Non-pigmented ciliary epithelial cell (primary cell): ENCODE data around the gene GREB1L.
"Not testable (repeated sequence)": the region's sequence is repeated elsewhere in the genome, so short reads cannot be mapped to it uniquely, and the experiment has no call there.

Experiments used
- DNase-seq: peaks from one replicate; pipeline ENCODE4 v3.0.0-alpha.2; 2010; ENCODE audit warnings: low read depth

Gene GREB1L

GRCh38 chr18:21307578-21307977 lies 65.5 kb downstream of the GREB1L start:
- no peak for DNase-seq

DNA sequence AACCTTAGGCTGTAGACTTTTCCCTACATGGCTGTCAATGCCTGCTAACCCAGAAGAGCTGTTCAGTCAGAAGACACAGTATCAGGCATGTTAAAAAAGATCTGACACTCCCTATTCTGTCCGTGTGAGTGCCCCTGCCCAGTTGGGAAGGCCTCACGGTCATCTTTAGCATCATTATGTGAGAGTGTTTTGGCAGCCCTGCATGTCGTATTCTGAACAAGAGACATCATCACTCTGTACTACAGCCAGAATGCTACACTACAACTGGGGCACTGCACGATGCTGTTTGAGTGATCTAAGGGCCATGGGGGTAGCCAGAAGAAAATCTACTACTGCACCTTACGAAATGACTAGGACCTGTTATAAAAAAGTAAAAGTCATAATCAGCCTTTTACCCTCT lies 67.2 kb downstream of the GREB1L start:
- DNase-seq, result no peak

DNA sequence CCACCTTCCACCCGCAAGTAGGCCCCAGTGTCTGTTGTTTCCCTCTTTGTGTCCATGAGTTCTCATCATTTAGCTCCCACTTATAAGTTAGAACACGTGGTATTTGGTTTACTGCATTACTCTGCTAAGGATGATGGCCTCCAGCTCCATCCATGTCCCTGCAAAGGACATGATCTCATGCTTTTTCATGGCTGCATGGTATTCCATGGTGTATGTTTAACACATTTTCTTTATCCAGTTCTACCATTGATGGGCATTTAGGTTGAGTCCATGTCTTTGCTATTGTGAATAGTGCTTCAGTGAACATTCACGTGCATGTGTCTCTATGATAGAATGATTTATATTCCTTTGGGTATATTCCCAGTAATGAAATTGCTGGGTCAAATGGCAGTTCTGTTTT lies 69.9 kb downstream of the GREB1L start:
- not testable (repeated sequence) for DNase-seq

DNA sequence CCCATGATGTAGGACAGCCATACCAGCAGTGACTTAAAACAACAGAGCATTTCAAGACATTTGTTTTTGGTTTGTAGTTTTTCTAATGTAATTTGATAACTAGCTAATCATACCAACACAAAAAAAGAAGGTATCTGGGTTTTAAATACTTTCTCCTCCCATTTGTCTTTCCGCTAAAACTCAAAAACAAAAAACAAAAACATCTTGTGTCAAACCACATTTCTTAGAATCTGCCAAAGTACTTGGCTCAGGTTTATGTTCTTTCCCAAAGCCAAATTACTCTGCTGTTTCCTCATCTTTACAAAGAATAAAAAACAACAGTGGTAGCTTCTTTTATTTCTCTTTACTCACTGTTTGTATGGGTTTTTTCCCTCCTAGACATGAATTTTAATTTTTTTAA lies 71.5 kb downstream of the GREB1L start:
- DNase-seq, result no peak

GRCh38 chr18:21314724-21315123 lies 72.7 kb downstream of the GREB1L start:
- DNase-seq, result no peak

DNA sequence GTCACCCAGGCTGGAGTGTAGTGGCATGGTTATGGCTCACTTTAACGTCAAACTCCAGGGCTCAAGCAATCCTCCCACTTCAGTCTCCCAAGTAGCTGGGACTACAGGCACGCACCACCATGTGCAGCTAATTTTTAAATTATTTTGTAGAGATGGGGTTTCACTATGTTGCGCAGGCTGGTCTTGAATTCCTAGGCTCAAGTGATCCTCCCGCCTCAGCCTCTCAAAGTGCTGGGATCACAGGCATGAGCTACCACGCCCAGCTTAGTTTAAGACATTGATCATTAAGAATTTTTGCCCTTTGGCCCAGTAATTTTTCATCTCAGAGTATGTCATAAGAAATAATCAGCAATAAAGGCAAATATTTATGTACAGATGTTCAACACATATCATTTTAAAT lies 73.1 kb downstream of the GREB1L start:
- not testable (repeated sequence) for DNase-seq

GRCh38 chr18:21315741-21316197 lies 73.7 kb downstream of the GREB1L start:
- DNase-seq, result no peak

- no peak for DNase-seq
Measured at GRCh38 chr18:21316296-21316695, 74.3 kb downstream of the GREB1L start.

DNA sequence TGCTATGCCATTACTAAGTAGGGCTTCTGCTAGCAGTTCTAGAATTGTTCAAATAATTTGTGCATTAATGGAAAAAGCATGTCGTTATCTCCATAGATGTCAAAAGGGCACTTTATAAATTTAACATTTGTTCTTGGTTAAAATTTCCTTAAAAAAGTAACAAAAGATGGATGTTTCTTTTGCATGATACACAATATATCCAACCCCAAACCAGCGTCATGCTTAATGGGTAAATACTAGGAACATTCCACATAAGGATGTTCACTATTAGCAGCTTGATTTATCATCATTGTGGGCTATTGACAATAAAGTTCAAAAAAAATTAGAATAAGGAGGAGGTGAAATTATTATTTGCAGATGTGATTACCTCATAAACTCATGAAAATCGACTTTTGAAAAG lies 79.7 kb downstream of the GREB1L start:
- no peak for DNase-seq

GRCh38 chr18:21327101-21327500 lies 85.1 kb downstream of the GREB1L start:
- no peak for DNase-seq

GRCh38 chr18:21330122-21330701 lies 88.2 kb downstream of the GREB1L start:
- DNase-seq, result peak; percentile 9

DNA sequence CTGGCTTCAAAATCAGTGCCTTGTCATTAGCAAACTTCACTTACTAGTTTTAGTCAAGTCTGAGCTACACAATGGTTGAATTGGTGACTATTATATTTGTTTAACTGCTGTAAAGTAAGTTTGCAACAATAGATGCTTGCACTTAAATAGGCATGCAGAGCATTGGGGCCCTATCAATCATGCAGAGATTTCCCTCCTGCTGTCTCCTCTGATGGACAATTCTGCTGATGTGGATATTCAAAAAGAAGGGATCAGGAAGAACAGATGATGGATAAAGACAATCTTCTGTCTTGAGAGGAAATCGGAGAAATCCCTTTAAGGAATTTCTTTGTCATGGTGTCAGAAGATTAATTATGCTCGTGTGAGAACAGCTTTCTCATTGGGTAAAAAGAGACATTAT lies 89.0 kb downstream of the GREB1L start:
- DNase-seq, result no peak

DNA sequence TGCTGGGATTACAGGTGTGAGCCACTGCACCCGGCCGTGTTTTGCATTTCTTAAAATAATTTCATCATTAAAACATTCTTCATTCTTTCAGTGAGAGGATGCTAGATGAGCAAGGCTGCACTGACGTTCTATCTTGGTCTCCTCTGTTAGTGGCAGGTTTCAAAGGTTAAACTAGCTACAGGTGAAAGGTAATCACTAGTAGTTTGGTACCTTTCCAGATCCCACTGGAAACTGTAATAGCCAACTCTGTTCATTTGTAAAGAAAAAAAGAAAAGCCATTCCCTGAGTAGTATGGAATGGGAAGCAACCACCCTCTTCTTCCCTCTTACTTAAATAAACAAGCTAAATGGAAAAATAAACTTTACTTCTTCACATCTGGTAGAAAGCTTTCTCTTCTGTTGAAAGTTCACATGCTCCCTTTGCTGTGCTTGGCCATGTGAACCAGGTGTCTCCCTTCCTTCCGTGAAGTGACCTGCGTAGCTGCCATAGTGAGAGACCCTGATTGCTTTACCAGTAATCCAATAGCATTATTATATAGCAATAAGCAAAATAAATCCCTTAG lies 94.0 kb downstream of the GREB1L start:
- no peak for DNase-seq

DNA sequence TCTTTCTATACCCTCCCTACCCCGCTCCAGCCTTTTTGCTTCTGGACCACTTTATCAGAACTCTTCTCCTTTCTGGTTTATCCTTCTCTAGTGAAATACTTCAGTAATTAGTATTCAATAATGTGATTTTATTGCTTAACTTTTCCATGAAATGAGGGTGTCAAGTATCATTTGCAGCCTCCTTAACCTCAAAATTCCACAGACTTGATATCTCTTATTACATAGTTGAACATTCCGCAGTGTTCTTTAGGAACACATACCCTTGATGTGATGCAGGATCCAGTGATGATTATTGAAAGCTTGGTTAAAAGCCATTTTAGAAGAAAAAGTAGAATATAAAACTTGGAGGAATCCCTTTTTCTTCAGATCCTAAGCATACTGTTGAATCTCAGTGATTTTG lies 94.8 kb downstream of the GREB1L start:
- no peak for DNase-seq

DNA sequence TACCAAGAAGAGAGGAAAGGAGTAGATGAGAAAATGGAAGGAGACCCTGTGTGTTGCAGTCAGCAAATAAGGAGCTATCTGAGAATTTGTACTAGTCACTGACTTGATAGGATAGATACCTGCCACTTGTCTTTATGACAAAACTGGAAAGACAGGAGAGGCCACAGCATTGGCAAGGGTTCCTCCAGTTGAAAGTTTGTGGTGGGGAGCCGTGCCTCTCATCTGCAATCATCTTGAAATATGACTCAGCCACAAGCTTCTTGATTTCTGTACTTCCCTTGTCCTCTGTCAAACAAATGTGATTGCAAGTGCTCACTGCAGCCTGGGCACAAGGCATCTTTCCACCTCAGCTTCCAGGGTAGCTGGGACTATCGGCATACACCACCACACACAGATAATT lies 99.1 kb downstream of the GREB1L start:
- no peak for DNase-seq

GRCh38 chr18:21342372-21342771 lies 100.3 kb downstream of the GREB1L start:
- DNase-seq, result no peak

- no peak for DNase-seq
Measured at GRCh38 chr18:21344860-21345259, 102.8 kb downstream of the GREB1L start.

- no peak for DNase-seq
Measured at GRCh38 chr18:21345840-21346239, 103.8 kb downstream of the GREB1L start.

DNA sequence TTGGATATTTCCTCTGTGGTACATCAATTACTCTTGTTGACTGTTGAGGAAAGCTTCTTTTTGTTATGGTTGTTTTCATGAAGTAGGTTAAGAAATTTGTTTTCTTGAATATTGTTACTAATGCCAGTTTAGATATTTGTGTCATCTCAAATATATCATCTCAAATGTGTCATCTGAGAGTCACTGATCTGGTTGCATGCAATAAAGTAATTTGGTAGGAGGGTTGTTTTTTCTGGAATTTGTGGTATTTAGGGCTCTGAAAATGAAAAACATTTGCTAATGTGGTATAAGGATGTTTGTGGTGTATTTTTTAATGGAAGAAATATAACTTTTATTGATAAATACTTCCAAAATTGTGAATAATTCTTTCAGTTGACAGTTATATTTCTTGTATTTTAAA lies 117.7 kb downstream of the GREB1L start:
- DNase-seq, result no peak

GRCh38 chr18:21361307-21361880 lies 119.4 kb downstream of the GREB1L start:
- no peak for DNase-seq

GRCh38 chr18:21362831-21363230 lies 120.8 kb downstream of the GREB1L start:
- no peak for DNase-seq

GRCh38 chr18:21363348-21363747 lies 121.3 kb downstream of the GREB1L start:
- DNase-seq, result no peak

- DNase-seq, result no peak
Measured at GRCh38 chr18:21364471-21364870, 122.4 kb downstream of the GREB1L start.

- DNase-seq, result no peak
Measured at GRCh38 chr18:21366896-21367295, 124.9 kb downstream of the GREB1L start.
